HepG2 (cell line): ENCODE results near the gene SEMA3B. TPM values are rescaled to one million over a fixed set of nuclear protein-coding genes. Genes with fewer than 3 reads are reported as not detected.
A peak's percentile ranks its signal among the peaks of the same experiment; 100 is the strongest.

Experiments
- DNMT3B ChIP-seq: conservative IDR thresholded peaks from 2 replicates; pipeline ENCODE4 v1.6.1; 2016; ENCODE audit warnings: missing biosample characterization, control low read depth
- DR1 ChIP-seq: sonication (generic); formaldehyde crosslinking; IDR thresholded peaks from 2 replicates; pipeline ENCODE4 v1.8.0; 2021; ENCODE audit warnings: mild to moderate bottlenecking, missing genetic modification reagents, inconsistent platforms
- FOXP1 ChIP-seq, 2 experiments: fragments of 450-650 bp in 1 of 2; IDR thresholded peaks; 2 replicates each; pipeline ENCODE4 v1.6.1; 2017 to 2018; ENCODE audit warnings: antibody characterized with exemption in 1 of 2
- FUBP1 ChIP-seq: sonication (generic); formaldehyde crosslinking; IDR thresholded peaks from 2 replicates; pipeline ENCODE4 v1.5.1; 2020; ENCODE audit warnings: missing genetic modification reagents, mild to moderate bottlenecking, borderline replicate concordance
- GABPB1 ChIP-seq: IDR thresholded peaks from 2 replicates; pipeline ENCODE4 v1.6.1; 2016; ENCODE audit warnings: mild to moderate bottlenecking, missing genetic modification reagents, moderate library complexity, missing compliant biosample characterization
- KLF12 ChIP-seq: sonication (generic); formaldehyde crosslinking; IDR thresholded peaks from 2 replicates; pipeline ENCODE4 v1.4.0; 2020; ENCODE audit warnings: missing genetic modification reagents, borderline replicate concordance
- MLLT10 ChIP-seq: sonication (generic); formaldehyde crosslinking; IDR thresholded peaks from 2 replicates; pipeline ENCODE4 v1.4.0; 2020; ENCODE audit warnings: missing genetic modification reagents
- PHF8 ChIP-seq: sonication (generic); formaldehyde crosslinking; IDR thresholded peaks from 2 replicates; pipeline ENCODE4 v1.5.0; 2020; ENCODE audit warnings: missing genetic modification reagents
- SETDB1 ChIP-seq: sonication (generic); formaldehyde crosslinking; IDR thresholded peaks from 2 replicates; pipeline ENCODE4 v1.5.1; 2020; ENCODE audit warnings: missing genetic modification reagents, mild to moderate bottlenecking, borderline replicate concordance
- SIX4 ChIP-seq: sonication (generic); formaldehyde crosslinking; IDR thresholded peaks from 2 replicates; pipeline ENCODE4 v1.4.0; 2020; ENCODE audit warnings: missing genetic modification reagents
- SP5 ChIP-seq: IDR thresholded peaks from 2 replicates; pipeline ENCODE4 v1.6.1; 2016; ENCODE audit warnings: low read depth, borderline replicate concordance
- ZFP37 ChIP-seq: sonication (generic); formaldehyde crosslinking; IDR thresholded peaks from 2 replicates; pipeline ENCODE4 v1.4.0; 2020; ENCODE audit warnings: missing genetic modification reagents, borderline replicate concordance
- ZNF558 ChIP-seq: sonication (generic); formaldehyde crosslinking; IDR thresholded peaks from 2 replicates; pipeline ENCODE4 v1.9.0; 2022; ENCODE audit warnings: mild to moderate bottlenecking, missing genetic modification reagents, borderline replicate concordance
- polyA plus RNA-seq, 8 experiments: library from polyadenylated mRNA; depleted of rRNA in 3 of 8; stranded (reverse) in 7 of 8; unstranded in 1 of 8; fragments of >200 nt; fragmentation: Illumina TruSeq in 4 of 8; extraction: Trizol in 4 of 8; gene quantifications; 2 replicates each; pipeline versions ENCODE4 v1.2.1 to v1.2.3, GENCODE V29; 2011 to 2016; ENCODE audit warnings: low read depth in 4 of 8, missing spikeins in 1 of 8, mixed read lengths in 1 of 8; ENCODE audit not compliant: insufficient read depth in 1 of 8
- total RNA-seq, 5 experiments: library from RNA; depleted of rRNA; stranded (reverse); fragments of >200 nt; fragmentation: Illumina TruSeq; extraction: Trizol; gene quantifications; 2 replicates each; pipeline ENCODE4 v1.2.3, GENCODE V29; 2016; ENCODE audit warnings: low read depth in 1 of 5
- TF ChIP-seq, protein P1 (sequence below): sonication (generic); formaldehyde crosslinking; IDR thresholded peaks from 2 replicates; pipeline ENCODE4 v1.5.0; 2020; ENCODE audit warnings: missing genetic modification reagents
- TF ChIP-seq, protein P2 (sequence below): sonication (generic); IDR thresholded peaks from 2 replicates; pipeline ENCODE4 v1.6.1; 2016; ENCODE audit warnings: low read depth, borderline replicate concordance
- TF ChIP-seq, protein P3 (sequence below): sonication (generic); formaldehyde crosslinking; IDR thresholded peaks from 2 replicates; pipeline ENCODE4 v1.4.0; 2020; ENCODE audit warnings: missing genetic modification reagents
- TF ChIP-seq, protein P4 (sequence below): sonication (generic); formaldehyde crosslinking; conservative IDR thresholded peaks from 2 replicates; pipeline ENCODE4 v1.4.0; 2020; ENCODE audit warnings: mild to moderate bottlenecking, missing genetic modification reagents, moderate library complexity
- TF ChIP-seq, protein P5 (sequence below): sonication (generic); formaldehyde crosslinking; IDR thresholded peaks from 2 replicates; pipeline ENCODE4 v1.4.0; 2020; ENCODE audit warnings: missing genetic modification reagents

Gene SEMA3B
- total and polyA plus RNA-seq, 2 of the 13 experiments (the other 11 are each of a cell fraction or from before 2014, with no cell fraction given): 93.2 to 158 TPM

DNA sequence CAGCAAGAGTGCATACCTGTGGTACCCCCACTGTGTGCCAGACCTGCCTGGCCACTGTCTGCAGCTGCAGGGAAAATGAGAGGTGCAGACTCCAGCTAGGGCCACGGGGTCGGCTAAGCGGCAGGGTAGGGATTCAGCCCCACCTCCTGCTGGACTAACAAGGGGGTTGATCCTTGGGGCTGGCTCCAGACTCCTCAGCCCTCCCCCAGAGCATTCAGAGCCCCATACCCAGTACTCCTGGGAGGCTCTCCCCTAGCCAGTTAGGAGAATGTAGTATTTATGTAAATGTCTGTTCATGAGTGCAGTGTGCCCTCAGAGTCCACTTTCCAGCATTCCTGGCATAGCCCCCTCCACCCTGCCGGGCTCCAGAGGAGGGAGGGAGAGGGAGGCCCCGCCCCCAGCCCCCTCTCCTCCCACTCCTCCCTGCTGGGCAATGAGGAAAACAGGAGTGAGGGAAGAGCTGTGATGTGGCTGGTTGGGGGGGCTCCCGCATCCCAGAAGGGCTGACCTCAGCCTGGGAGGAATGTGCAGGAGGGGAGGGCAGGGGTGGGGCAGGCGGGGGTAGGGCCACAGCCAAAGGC lies 4.5 kb upstream of the SEMA3B start (continued):
- TF ChIP-seq, protein P1, sequence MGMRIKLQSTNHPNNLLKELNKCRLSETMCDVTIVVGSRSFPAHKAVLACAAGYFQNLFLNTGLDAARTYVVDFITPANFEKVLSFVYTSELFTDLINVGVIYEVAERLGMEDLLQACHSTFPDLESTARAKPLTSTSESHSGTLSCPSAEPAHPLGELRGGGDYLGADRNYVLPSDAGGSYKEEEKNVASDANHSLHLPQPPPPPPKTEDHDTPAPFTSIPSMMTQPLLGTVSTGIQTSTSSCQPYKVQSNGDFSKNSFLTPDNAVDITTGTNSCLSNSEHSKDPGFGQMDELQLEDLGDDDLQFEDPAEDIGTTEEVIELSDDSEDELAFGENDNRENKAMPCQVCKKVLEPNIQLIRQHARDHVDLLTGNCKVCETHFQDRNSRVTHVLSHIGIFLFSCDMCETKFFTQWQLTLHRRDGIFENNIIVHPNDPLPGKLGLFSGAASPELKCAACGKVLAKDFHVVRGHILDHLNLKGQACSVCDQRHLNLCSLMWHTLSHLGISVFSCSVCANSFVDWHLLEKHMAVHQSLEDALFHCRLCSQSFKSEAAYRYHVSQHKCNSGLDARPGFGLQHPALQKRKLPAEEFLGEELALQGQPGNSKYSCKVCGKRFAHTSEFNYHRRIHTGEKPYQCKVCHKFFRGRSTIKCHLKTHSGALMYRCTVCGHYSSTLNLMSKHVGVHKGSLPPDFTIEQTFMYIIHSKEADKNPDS (CRISPR knock-in tag): 0 out of 2 replicates have a peak, but pooled peaks have one; percentile 18
- TF ChIP-seq MLLT10 (CRISPR knock-in tag): no peak
- TF ChIP-seq PHF8 (CRISPR knock-in tag): peak; percentile 3; the same call in 1 of the 2 replicates
- TF ChIP-seq SETDB1 (CRISPR knock-in tag): no peak
- TF ChIP-seq, protein P2, sequence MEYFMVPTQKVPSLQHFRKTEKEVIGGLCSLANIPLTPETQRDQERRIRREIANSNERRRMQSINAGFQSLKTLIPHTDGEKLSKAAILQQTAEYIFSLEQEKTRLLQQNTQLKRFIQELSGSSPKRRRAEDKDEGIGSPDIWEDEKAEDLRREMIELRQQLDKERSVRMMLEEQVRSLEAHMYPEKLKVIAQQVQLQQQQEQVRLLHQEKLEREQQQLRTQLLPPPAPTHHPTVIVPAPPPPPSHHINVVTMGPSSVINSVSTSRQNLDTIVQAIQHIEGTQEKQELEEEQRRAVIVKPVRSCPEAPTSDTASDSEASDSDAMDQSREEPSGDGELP: peak; percentile 59; the same call in 1 of the 2 replicates
- 0 out of 2 replicates have a peak, but pooled peaks have one; percentile 50 for TF ChIP-seq KLF12 (CRISPR knock-in tag)
- no peak for TF ChIP-seq ZNF558 (CRISPR knock-in tag)
- TF ChIP-seq ZFP37: no peak
- no peak for TF ChIP-seq FUBP1 (CRISPR knock-in tag)
- 0 out of 2 replicates have a peak, but pooled peaks have one; percentile 31 for TF ChIP-seq DR1 (CRISPR knock-in tag)
- TF ChIP-seq FOXP1 (IDR thresholded peaks at IDR 0.05): 0 out of 2 replicates have a peak, but pooled peaks have one; percentile 10
- 0 out of 2 replicates have a peak, but pooled peaks have one; percentile 4 for TF ChIP-seq FOXP1 (CRISPR knock-in tag; IDR thresholded peaks at IDR 0.05)
- TF ChIP-seq DNMT3B (CRISPR knock-in tag): no peak
- TF ChIP-seq SIX4 (CRISPR knock-in tag): 0 out of 2 replicates have a peak, but pooled peaks have one; percentile 21
- TF ChIP-seq, protein P3, sequence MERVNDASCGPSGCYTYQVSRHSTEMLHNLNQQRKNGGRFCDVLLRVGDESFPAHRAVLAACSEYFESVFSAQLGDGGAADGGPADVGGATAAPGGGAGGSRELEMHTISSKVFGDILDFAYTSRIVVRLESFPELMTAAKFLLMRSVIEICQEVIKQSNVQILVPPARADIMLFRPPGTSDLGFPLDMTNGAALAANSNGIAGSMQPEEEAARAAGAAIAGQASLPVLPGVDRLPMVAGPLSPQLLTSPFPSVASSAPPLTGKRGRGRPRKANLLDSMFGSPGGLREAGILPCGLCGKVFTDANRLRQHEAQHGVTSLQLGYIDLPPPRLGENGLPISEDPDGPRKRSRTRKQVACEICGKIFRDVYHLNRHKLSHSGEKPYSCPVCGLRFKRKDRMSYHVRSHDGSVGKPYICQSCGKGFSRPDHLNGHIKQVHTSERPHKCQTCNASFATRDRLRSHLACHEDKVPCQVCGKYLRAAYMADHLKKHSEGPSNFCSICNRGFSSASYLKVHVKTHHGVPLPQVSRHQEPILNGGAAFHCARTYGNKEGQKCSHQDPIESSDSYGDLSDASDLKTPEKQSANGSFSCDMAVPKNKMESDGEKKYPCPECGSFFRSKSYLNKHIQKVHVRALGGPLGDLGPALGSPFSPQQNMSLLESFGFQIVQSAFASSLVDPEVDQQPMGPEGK: peak; percentile 91
- TF ChIP-seq, protein P4, sequence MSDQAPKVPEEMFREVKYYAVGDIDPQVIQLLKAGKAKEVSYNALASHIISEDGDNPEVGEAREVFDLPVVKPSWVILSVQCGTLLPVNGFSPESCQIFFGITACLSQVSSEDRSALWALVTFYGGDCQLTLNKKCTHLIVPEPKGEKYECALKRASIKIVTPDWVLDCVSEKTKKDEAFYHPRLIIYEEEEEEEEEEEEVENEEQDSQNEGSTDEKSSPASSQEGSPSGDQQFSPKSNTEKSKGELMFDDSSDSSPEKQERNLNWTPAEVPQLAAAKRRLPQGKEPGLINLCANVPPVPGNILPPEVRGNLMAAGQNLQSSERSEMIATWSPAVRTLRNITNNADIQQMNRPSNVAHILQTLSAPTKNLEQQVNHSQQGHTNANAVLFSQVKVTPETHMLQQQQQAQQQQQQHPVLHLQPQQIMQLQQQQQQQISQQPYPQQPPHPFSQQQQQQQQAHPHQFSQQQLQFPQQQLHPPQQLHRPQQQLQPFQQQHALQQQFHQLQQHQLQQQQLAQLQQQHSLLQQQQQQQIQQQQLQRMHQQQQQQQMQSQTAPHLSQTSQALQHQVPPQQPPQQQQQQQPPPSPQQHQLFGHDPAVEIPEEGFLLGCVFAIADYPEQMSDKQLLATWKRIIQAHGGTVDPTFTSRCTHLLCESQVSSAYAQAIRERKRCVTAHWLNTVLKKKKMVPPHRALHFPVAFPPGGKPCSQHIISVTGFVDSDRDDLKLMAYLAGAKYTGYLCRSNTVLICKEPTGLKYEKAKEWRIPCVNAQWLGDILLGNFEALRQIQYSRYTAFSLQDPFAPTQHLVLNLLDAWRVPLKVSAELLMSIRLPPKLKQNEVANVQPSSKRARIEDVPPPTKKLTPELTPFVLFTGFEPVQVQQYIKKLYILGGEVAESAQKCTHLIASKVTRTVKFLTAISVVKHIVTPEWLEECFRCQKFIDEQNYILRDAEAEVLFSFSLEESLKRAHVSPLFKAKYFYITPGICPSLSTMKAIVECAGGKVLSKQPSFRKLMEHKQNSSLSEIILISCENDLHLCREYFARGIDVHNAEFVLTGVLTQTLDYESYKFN: peak; percentile 87
- TF ChIP-seq, protein P5, sequence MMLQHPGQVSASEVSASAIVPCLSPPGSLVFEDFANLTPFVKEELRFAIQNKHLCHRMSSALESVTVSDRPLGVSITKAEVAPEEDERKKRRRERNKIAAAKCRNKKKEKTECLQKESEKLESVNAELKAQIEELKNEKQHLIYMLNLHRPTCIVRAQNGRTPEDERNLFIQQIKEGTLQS: peak; percentile 87; the same call in 1 of the 2 replicates
- TF ChIP-seq GABPB1 (CRISPR knock-in tag): peak; percentile 44; the same call in 1 of the 2 replicates
- TF ChIP-seq SP5: peak; percentile 81; the same call in 1 of the 2 replicates
